HG02885 (cell line): ENCODE results near the gene GLIS1.

ENCODE experiments used
- ATAC-seq: cut with Tn5 transposase; IDR thresholded peaks from one replicate; pipeline ENCODE4 v1.9.1; 2021; ENCODE audit warnings: mild to moderate bottlenecking; ENCODE audit not compliant: unreplicated experiment, poor library complexity

GLIS1 gene

GRCh38 chr1:53737648-53738204 is 1.2 kb downstream of the GLIS1 start:
- no peak for ATAC-seq

- ATAC-seq, result no peak
Measured at GRCh38 chr1:53736290-53736689, 2.7 kb downstream of the GLIS1 start.

GRCh38 chr1:53735681-53736080 is 3.3 kb downstream of the GLIS1 start:
- ATAC-seq, result no peak

GRCh38 chr1:53735261-53735660 is 3.7 kb downstream of the GLIS1 start:
- no peak for ATAC-seq

- ATAC-seq, result no peak
Measured at GRCh38 chr1:53734650-53735211, 4.2 kb downstream of the GLIS1 start.

- ATAC-seq, result no peak
Measured at GRCh38 chr1:53733975-53734649, 4.9 kb downstream of the GLIS1 start.

GRCh38 chr1:53733447-53733931 is 5.5 kb downstream of the GLIS1 start:
- no peak for ATAC-seq

- ATAC-seq, result no peak
Measured at GRCh38 chr1:53732912-53733317, 6.0 kb downstream of the GLIS1 start.

GRCh38 chr1:53732409-53732808 is 6.6 kb downstream of the GLIS1 start:
- ATAC-seq, result no peak

- ATAC-seq, result no peak
Measured at GRCh38 chr1:53731779-53732305, 7.1 kb downstream of the GLIS1 start.

- ATAC-seq, result no peak
Measured at GRCh38 chr1:53731043-53731600, 7.8 kb downstream of the GLIS1 start.

- no peak for ATAC-seq
Measured at GRCh38 chr1:53730224-53730865, 8.6 kb downstream of the GLIS1 start.

GRCh38 chr1:53729456-53730223 is 9.3 kb downstream of the GLIS1 start:
- no peak for ATAC-seq

GRCh38 chr1:53728702-53729455 is 10.1 kb downstream of the GLIS1 start:
- no peak for ATAC-seq

- ATAC-seq, result no peak
Measured at GRCh38 chr1:53728196-53728595, 10.8 kb downstream of the GLIS1 start.

- no peak for ATAC-seq
Measured at GRCh38 chr1:53727461-53728092, 11.4 kb downstream of the GLIS1 start.

- ATAC-seq, result no peak
Measured at GRCh38 chr1:53726009-53726600, 12.9 kb downstream of the GLIS1 start.

- no peak for ATAC-seq
Measured at GRCh38 chr1:53725238-53725689, 13.7 kb downstream of the GLIS1 start.
